ENCODE measurements around the gene RADIL.

The RADIL gene

DNA sequence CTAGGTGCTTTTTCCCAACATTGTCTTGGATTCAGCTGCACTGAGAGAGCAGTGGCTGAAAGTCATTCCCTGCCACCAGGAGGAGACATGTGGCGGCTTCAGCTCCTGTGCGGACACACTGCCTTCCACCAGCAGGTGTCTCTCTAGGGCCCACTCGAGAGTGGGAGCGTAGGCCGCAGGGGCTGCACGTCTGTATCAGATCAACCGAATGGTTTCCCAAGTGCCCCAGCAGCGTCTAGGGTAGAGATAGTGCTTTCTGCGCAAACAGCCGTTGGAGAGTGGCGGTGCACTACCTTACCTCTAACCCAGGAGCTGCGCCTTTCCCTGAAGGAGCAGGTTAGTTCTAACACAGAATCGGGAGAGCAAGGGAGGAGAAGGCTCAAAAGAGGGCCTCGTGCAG is 53.3 kb downstream of the RADIL start:
- no peaks in the 10 kb centered on the region for H3K4me1 ChIP-seq (ENCODE audit: control insufficient read depth, insufficient read depth, low read length)
- no peaks in the 10 kb centered on the region for H3K9me3 ChIP-seq (ENCODE audit: control insufficient read depth in 2 of 2, low read length in 2 of 2)
- no peaks in the 10 kb centered on the region for H3K27me3 ChIP-seq (ENCODE audit: control insufficient read depth in 1 of 2, insufficient read depth in 2 of 2, low read length in 2 of 2)
- H3K9ac ChIP-seq (ENCODE audit: low read length in 2 of 2): peak overlapping the region in 1 of 2 donors; percentile 5
- no peak overlapping the region for H3K4me3 ChIP-seq (ENCODE audit: low read length in 2 of 2)
- H3K36me3 ChIP-seq (ENCODE audit: control insufficient read depth in 2 of 2, insufficient read depth in 2 of 2, low read length in 2 of 2): no peaks in the 10 kb centered on the region
- H3K27ac ChIP-seq (ENCODE audit: low read length): no peak overlapping the region

DNA sequence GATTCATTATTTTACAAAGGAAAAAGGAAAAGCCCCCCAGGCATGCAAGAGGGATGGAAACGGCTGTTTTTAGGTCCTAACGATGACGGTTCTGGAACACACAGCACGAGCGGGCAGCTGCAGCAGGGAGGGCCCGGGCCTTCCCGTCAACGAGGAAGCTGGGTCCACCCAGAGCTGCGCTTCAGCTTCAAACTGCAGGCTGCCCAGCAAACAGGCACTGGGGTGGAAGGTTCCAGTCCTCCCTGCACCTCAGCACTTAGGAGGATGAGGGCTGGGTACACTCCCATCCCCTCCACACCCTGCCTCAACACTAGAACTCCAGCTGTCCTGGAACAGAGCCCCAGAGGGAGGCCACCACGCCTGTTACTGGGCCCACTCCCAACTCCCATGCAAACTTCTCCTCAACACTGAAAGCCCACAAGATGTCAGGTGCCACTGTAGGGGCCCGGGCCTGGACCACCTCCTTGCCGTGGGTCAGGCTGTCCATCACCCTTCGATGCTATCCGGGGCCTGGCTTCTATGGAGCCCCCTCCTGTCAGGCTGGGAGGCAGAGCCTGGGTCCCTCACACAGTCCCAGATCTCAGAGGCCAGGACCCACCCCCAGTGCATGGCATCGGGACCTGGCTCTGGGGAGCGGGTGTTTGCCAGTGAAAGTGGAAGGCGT is 54.7 kb downstream of the RADIL start:
- Histone ChIP-seq H3K27ac (ENCODE audit: low read length) (no peak overlapping the region), H3K27me3 (ENCODE audit: control insufficient read depth in 1 of 2, insufficient read depth in 2 of 2, low read length in 2 of 2) (no peaks in the 10 kb centered on the region), H3K9me3 (ENCODE audit: control insufficient read depth in 2 of 2, low read length in 2 of 2) (no peaks in the 10 kb centered on the region), H3K9ac (ENCODE audit: low read length in 2 of 2) (no peak overlapping the region), H3K4me1 (ENCODE audit: control insufficient read depth, insufficient read depth, low read length) (no peaks in the 10 kb centered on the region), H3K4me3 (ENCODE audit: low read length in 2 of 2) (no peak overlapping the region), H3K36me3 (ENCODE audit: control insufficient read depth in 2 of 2, insufficient read depth in 2 of 2, low read length in 2 of 2) (no peaks in the 10 kb centered on the region)

- Histone ChIP-seq H3K9me3 (ENCODE audit: control insufficient read depth in 2 of 2, low read length in 2 of 2) (no peaks in the 10 kb centered on the region), H3K36me3 (ENCODE audit: control insufficient read depth in 2 of 2, insufficient read depth in 2 of 2, low read length in 2 of 2) (no peaks in the 10 kb centered on the region)
Observed at GRCh38 chr7:4825081-4825480, 58.4 kb downstream of the RADIL start.

DNA sequence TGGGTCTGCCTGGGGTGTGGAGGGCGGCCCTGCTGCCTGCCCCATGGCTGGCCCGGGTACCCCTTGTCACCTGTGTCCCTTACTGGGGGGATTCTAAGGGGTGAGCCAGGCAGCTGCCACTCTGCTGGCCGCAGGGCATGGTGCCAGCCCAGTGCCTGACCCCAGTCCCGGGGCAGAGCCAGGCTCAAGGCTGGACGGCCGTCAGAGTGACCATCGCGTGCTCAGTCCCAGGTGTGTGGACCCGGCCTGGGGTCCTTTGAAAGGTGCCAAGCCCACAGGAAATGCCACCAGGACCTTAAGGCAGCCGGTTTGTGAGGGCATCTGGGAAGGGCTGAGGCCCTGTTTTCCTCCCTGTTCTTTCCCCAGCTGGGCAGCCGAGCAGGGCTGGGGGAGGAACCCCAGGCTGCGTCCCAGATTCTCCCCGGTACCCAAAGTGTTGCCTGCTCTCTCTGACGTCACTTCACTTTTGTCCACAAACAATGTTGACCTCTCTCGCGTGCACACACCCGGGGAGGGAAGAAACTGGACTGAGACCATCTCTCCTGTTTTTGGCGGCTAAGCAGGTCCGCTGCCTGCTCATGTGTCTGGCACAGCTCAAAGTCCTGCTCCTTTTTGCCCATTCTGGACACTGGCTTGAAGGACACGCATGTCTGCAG is 59.3 kb downstream of the RADIL start:
- H3K9ac ChIP-seq (ENCODE audit: low read length in 2 of 2): no peak overlapping the region
- H3K27me3 ChIP-seq (ENCODE audit: control insufficient read depth in 1 of 2, insufficient read depth in 2 of 2, low read length in 2 of 2): no peaks in the 10 kb centered on the region
- H3K4me1 ChIP-seq (ENCODE audit: control insufficient read depth, insufficient read depth, low read length): no peaks in the 10 kb centered on the region
- H3K27ac ChIP-seq (ENCODE audit: low read length): no peak overlapping the region
- H3K36me3 ChIP-seq (ENCODE audit: control insufficient read depth in 2 of 2, insufficient read depth in 2 of 2, low read length in 2 of 2): no peaks in the 10 kb centered on the region
- H3K9me3 ChIP-seq (ENCODE audit: control insufficient read depth in 2 of 2, low read length in 2 of 2): no peaks in the 10 kb centered on the region
- no peak overlapping the region for H3K4me3 ChIP-seq (ENCODE audit: low read length in 2 of 2)

More at GRCh38 chr7:4825081-4825480, 58.4 kb downstream of the RADIL start:
- no peak overlapping the region for H3K9ac ChIP-seq (ENCODE audit: low read length in 2 of 2)
- H3K4me3 ChIP-seq (ENCODE audit: low read length in 2 of 2): no peak overlapping the region
- H3K27me3 ChIP-seq (ENCODE audit: control insufficient read depth in 1 of 2, insufficient read depth in 2 of 2, low read length in 2 of 2): no peaks in the 10 kb centered on the region
- H3K4me1 ChIP-seq (ENCODE audit: control insufficient read depth, insufficient read depth, low read length): no peaks in the 10 kb centered on the region
- H3K27ac ChIP-seq (ENCODE audit: low read length): no peak overlapping the region

GRCh38 chr7:4823441-4824119 is 59.9 kb downstream of the RADIL start:
- no peak overlapping the region for H3K4me3 ChIP-seq (ENCODE audit: low read length in 2 of 2)
- H3K9ac ChIP-seq (ENCODE audit: low read length in 2 of 2): no peak overlapping the region
- no peaks in the 10 kb centered on the region for H3K27me3 ChIP-seq (ENCODE audit: control insufficient read depth in 1 of 2, insufficient read depth in 2 of 2, low read length in 2 of 2)
- H3K9me3 ChIP-seq (ENCODE audit: control insufficient read depth in 2 of 2, low read length in 2 of 2): no peaks in the 10 kb centered on the region
- no peak overlapping the region for H3K27ac ChIP-seq (ENCODE audit: low read length)
- no peaks in the 10 kb centered on the region for H3K36me3 ChIP-seq (ENCODE audit: control insufficient read depth in 2 of 2, insufficient read depth in 2 of 2, low read length in 2 of 2)
- H3K4me1 ChIP-seq (ENCODE audit: control insufficient read depth, insufficient read depth, low read length): no peaks in the 10 kb centered on the region

DNA sequence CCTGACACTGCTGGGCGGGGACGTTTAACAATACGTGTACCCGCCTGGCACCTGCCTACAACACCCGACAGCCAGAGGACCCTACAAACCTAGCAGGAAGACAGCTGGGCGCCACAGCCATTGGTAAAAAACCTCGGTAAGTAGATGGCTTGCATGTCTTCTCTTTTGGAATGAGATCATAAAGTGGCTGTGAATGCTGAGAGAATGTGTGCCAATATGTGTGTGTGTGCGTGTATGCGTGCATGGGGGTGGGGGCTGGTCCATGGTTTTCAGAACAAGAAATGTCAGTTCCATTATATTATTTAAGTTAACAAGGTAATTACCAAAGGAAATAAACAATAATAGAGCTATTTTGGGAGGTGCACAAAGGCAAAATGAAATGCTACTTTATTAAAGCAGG is 60.8 kb downstream of the RADIL start:
- no peaks in the 10 kb centered on the region for H3K4me1 ChIP-seq (ENCODE audit: control insufficient read depth, insufficient read depth, low read length)
- no peak overlapping the region for H3K27ac ChIP-seq (ENCODE audit: low read length)
- no peaks in the 10 kb centered on the region for H3K36me3 ChIP-seq (ENCODE audit: control insufficient read depth in 2 of 2, insufficient read depth in 2 of 2, low read length in 2 of 2)
- H3K9ac ChIP-seq (ENCODE audit: low read length in 2 of 2): no peak overlapping the region
- no peak overlapping the region for H3K4me3 ChIP-seq (ENCODE audit: low read length in 2 of 2)
- no peaks in the 10 kb centered on the region for H3K9me3 ChIP-seq (ENCODE audit: control insufficient read depth in 2 of 2, low read length in 2 of 2)
- no peaks in the 10 kb centered on the region for H3K27me3 ChIP-seq (ENCODE audit: control insufficient read depth in 1 of 2, insufficient read depth in 2 of 2, low read length in 2 of 2)

DNA sequence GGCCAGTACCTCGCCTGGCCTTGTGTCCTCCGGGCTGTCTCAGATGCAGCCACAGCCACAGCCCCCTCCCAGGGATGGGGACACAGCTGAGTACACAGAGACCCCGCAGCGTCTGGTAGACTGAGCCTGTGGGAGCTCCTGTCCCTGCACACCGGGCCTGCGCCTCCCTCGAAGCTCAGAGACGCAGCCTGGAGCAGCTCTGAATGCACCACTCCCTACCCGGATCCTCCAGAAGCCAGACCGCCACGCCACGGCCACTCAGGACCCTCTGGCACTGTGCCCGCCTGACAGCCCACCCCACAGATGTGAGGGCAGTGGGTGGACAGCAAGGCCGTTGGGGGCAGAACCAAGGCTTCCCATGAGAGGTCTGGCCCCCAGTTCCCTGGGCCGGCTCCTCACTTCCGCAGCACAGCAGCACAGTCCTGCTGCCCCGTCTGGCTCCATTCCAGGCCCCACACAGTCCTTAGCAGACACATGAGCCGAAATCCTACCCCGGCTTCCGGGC is 62.5 kb downstream of the RADIL start:
- Histone ChIP-seq H3K9ac (ENCODE audit: low read length in 2 of 2) (no peak overlapping the region), H3K4me3 (ENCODE audit: low read length in 2 of 2) (no peak overlapping the region), H3K4me1 (ENCODE audit: control insufficient read depth, insufficient read depth, low read length) (no peaks in the 10 kb centered on the region), H3K36me3 (ENCODE audit: control insufficient read depth in 2 of 2, insufficient read depth in 2 of 2, low read length in 2 of 2) (no peaks in the 10 kb centered on the region), H3K9me3 (ENCODE audit: control insufficient read depth in 2 of 2, low read length in 2 of 2) (no peaks in the 10 kb centered on the region), H3K27ac (ENCODE audit: low read length) (no peak overlapping the region), H3K27me3 (ENCODE audit: control insufficient read depth in 1 of 2, insufficient read depth in 2 of 2, low read length in 2 of 2) (no peaks in the 10 kb centered on the region)

- H3K9ac ChIP-seq (ENCODE audit: low read length in 2 of 2): no peak overlapping the region
- H3K4me1 ChIP-seq (ENCODE audit: control insufficient read depth, insufficient read depth, low read length): no peaks in the 10 kb centered on the region
- no peak overlapping the region for H3K27ac ChIP-seq (ENCODE audit: low read length)
- no peaks in the 10 kb centered on the region for H3K9me3 ChIP-seq (ENCODE audit: control insufficient read depth in 2 of 2, low read length in 2 of 2)
- no peaks in the 10 kb centered on the region for H3K36me3 ChIP-seq (ENCODE audit: control insufficient read depth in 2 of 2, insufficient read depth in 2 of 2, low read length in 2 of 2)
- H3K27me3 ChIP-seq (ENCODE audit: control insufficient read depth in 1 of 2, insufficient read depth in 2 of 2, low read length in 2 of 2): no peaks in the 10 kb centered on the region
- H3K4me3 ChIP-seq (ENCODE audit: low read length in 2 of 2): no peak overlapping the region
Observed at GRCh38 chr7:4820405-4820966, 63.0 kb downstream of the RADIL start.

- Histone ChIP-seq H3K4me3 (ENCODE audit: low read length in 2 of 2) (no peak overlapping the region), H3K9me3 (ENCODE audit: control insufficient read depth in 2 of 2, low read length in 2 of 2) (no peaks in the 10 kb centered on the region), H3K27ac (ENCODE audit: low read length) (no peak overlapping the region), H3K9ac (ENCODE audit: low read length in 2 of 2) (no peak overlapping the region), H3K36me3 (ENCODE audit: control insufficient read depth in 2 of 2, insufficient read depth in 2 of 2, low read length in 2 of 2) (no peaks in the 10 kb centered on the region), H3K27me3 (ENCODE audit: control insufficient read depth in 1 of 2, insufficient read depth in 2 of 2, low read length in 2 of 2) (no peaks in the 10 kb centered on the region), H3K4me1 (ENCODE audit: control insufficient read depth, insufficient read depth, low read length) (no peaks in the 10 kb centered on the region)
Observed at GRCh38 chr7:4819560-4820404, 63.7 kb downstream of the RADIL start.
